ENCODE measurements around the gene AJAP1.

- TF ChIP-seq, protein P1, sequence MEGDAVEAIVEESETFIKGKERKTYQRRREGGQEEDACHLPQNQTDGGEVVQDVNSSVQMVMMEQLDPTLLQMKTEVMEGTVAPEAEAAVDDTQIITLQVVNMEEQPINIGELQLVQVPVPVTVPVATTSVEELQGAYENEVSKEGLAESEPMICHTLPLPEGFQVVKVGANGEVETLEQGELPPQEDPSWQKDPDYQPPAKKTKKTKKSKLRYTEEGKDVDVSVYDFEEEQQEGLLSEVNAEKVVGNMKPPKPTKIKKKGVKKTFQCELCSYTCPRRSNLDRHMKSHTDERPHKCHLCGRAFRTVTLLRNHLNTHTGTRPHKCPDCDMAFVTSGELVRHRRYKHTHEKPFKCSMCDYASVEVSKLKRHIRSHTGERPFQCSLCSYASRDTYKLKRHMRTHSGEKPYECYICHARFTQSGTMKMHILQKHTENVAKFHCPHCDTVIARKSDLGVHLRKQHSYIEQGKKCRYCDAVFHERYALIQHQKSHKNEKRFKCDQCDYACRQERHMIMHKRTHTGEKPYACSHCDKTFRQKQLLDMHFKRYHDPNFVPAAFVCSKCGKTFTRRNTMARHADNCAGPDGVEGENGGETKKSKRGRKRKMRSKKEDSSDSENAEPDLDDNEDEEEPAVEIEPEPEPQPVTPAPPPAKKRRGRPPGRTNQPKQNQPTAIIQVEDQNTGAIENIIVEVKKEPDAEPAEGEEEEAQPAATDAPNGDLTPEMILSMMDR (IDR thresholded peaks at IDR 0.05 in 2 of 3, conservative IDR thresholded peaks at IDR 0.05 in 1 of 3; ENCODE audit: borderline replicate concordance in 1 of 3, insufficient read depth in 1 of 3, low read depth in 2 of 3, low read length in 2 of 3): no peak
- TF ChIP-seq, protein P2, sequence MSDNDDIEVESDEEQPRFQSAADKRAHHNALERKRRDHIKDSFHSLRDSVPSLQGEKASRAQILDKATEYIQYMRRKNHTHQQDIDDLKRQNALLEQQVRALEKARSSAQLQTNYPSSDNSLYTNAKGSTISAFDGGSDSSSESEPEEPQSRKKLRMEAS (IDR thresholded peaks at IDR 0.05): no peak
- TF ChIP-seq POLR2AphosphoS5 (IDR thresholded peaks at IDR 0.05; ENCODE audit: low read depth, low read length): no peak
- no peak for TF ChIP-seq YY1 (IDR thresholded peaks at IDR 0.05; ENCODE audit: extremely low read depth, insufficient replicate concordance, low read depth, low read length)
- no peak for TF ChIP-seq POLR2A (IDR thresholded peaks at IDR 0.05; ENCODE audit: borderline replicate concordance, extremely low read depth, insufficient read depth, insufficient read length)
- TF ChIP-seq RAD21 (IDR thresholded peaks at IDR 0.05; ENCODE audit: low read depth): no peak
- no peak for TF ChIP-seq EZH2 (IDR thresholded peaks at IDR 0.05)
- no peak for TF ChIP-seq SIN3A (IDR thresholded peaks at IDR 0.05; ENCODE audit: low read depth)
- TF ChIP-seq SP1 (IDR thresholded peaks at IDR 0.05; ENCODE audit: low read depth): no peak
- TF ChIP-seq ZBTB33 (IDR thresholded peaks at IDR 0.05; ENCODE audit: extremely low read depth, insufficient replicate concordance, low read length): no peak
- TF ChIP-seq, protein P3, sequence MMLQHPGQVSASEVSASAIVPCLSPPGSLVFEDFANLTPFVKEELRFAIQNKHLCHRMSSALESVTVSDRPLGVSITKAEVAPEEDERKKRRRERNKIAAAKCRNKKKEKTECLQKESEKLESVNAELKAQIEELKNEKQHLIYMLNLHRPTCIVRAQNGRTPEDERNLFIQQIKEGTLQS (IDR thresholded peaks at IDR 0.05): no peak
- TF ChIP-seq CBX3 (IDR thresholded peaks at IDR 0.05; ENCODE audit: low read depth): no peak
- no peak for TF ChIP-seq SRF (IDR thresholded peaks at IDR 0.05; ENCODE audit: low read depth)
These were observed 7.8 kb downstream of the AJAP1 start for GRCh38 chr1:4662168-4662567.

Measured in HCT116 (cell line).